M059J (cell line): ENCODE data around the gene RUFY2. TPM values are rescaled to one million over a fixed set of nuclear protein-coding genes. Genes with fewer than 3 reads are reported as not detected.

Experiments used
- DNase-seq: peaks from one replicate; pipeline ENCODE4 v3.0.0-alpha.2; 2012; ENCODE audit warnings: low read depth
- total RNA-seq: library from RNA; depleted of rRNA; stranded (reverse); fragments of >200 nt; shearing (Covaris generic); gene quantifications from 2 replicates; pipeline ENCODE4 v1.2.3, GENCODE V29; 2014; rRNA removed

RUFY2 gene
- total RNA-seq, result 16.7 and 18.3 TPM in 2 replicates

GRCh38 chr10:68406815-68407548 is at the start of gene RUFY2:
TSS of gene RUFY2 (minus strand) at chr10:68407277. CDS start at chr10:68407189, 88 bp downstream.
- peak; percentile 69 for DNase-seq

GRCh38 chr10:68449698-68450097 is 42.6 kb upstream of the RUFY2 start:
- peak; percentile 51 for DNase-seq

GRCh38 chr10:68446179-68446578 is 39.1 kb upstream of the RUFY2 start:
- no peak for DNase-seq

GRCh38 chr10:68442971-68443370 is 35.9 kb upstream of the RUFY2 start:
- no peak for DNase-seq

GRCh38 chr10:68440898-68441297 is 33.8 kb upstream of the RUFY2 start:
- no peak for DNase-seq

GRCh38 chr10:68435803-68436202 is 28.7 kb upstream of the RUFY2 start:
- DNase-seq, result no peak

- DNase-seq, result no peak
Measured at GRCh38 chr10:68434657-68435056, 27.6 kb upstream of the RUFY2 start.

GRCh38 chr10:68428396-68429104 is 21.5 kb upstream of the RUFY2 start:
- DNase-seq, result no peak

GRCh38 chr10:68424454-68425014 is 17.5 kb upstream of the RUFY2 start:
- no peak for DNase-seq

- DNase-seq, result no peak
Measured at GRCh38 chr10:68423522-68423921, 16.4 kb upstream of the RUFY2 start.

- no peak for DNase-seq
Measured at GRCh38 chr10:68419376-68419775, 12.3 kb upstream of the RUFY2 start.

- DNase-seq, result no peak
Measured at GRCh38 chr10:68408898-68409518, 1.9 kb upstream of the RUFY2 start.

GRCh38 chr10:68406111-68406814 is 814 bp downstream of the RUFY2 start:
- peak; percentile 55 for DNase-seq

GRCh38 chr10:68403701-68404100 is 3.4 kb downstream of the RUFY2 start:
- no peak for DNase-seq

- no peak for DNase-seq
Measured at GRCh38 chr10:68402276-68402675, 4.8 kb downstream of the RUFY2 start.

GRCh38 chr10:68397005-68397404 is 10.1 kb downstream of the RUFY2 start:
- no peak for DNase-seq

- no peak for DNase-seq
Measured at GRCh38 chr10:68385740-68386139, 21.3 kb downstream of the RUFY2 start.

- no peak for DNase-seq
Measured at GRCh38 chr10:68371604-68372003, 35.5 kb downstream of the RUFY2 start.

- DNase-seq, result no peak
Measured at GRCh38 chr10:68367121-68367520, 40.0 kb downstream of the RUFY2 start.

GRCh38 chr10:68366600-68366999 is 40.5 kb downstream of the RUFY2 start:
- DNase-seq, result no peak

- DNase-seq, result no peak
Measured at GRCh38 chr10:68365611-68366010, 41.5 kb downstream of the RUFY2 start.
